Endodermal cell (in vitro differentiated cells): ENCODE results near the gene IL26. TPM values are rescaled to one million over a fixed set of nuclear protein-coding genes. Genes with fewer than 3 reads are reported as not detected.

Source experiments
- DNase-seq: peaks from one replicate; pipeline ENCODE4 v3.0.0-alpha.2; 2017
- H3K27ac ChIP-seq: 2 replicates; pipeline ENCODE4 v1.5.1; 2013; ENCODE audit warnings: mild to moderate bottlenecking, low read depth, low read length, moderate library complexity
- H3K27me3 ChIP-seq: 2 replicates; pipeline ENCODE4 v1.6.1; 2013; ENCODE audit warnings: mild to moderate bottlenecking, low read length, moderate library complexity; ENCODE audit not compliant: insufficient read depth, control insufficient read depth, poor library complexity, severe bottlenecking
- H3K36me3 ChIP-seq: 2 replicates; pipeline ENCODE4 v1.7.0; 2013; ENCODE audit warnings: mild to moderate bottlenecking, low read length, moderate library complexity; ENCODE audit not compliant: control insufficient read depth, insufficient read depth
- H3K4me1 ChIP-seq: one replicate; pipeline ENCODE4 v1.7.0; 2013; ENCODE audit warnings: low read length; ENCODE audit not compliant: control insufficient read depth, insufficient read depth
- H3K4me3 ChIP-seq: 2 replicates; pipeline ENCODE4 v1.5.1; 2013; ENCODE audit warnings: mild to moderate bottlenecking, low read length, moderate library complexity
- H3K9ac ChIP-seq: 2 replicates; pipeline ENCODE4 v1.6.1; 2013; ENCODE audit warnings: mild to moderate bottlenecking, low read length, moderate library complexity; ENCODE audit not compliant: poor library complexity, severe bottlenecking; ENCODE audit errors: extremely low read depth
- H3K9me3 ChIP-seq: 2 replicates; pipeline ENCODE4 v1.6.1; 2013; ENCODE audit warnings: mild to moderate bottlenecking, low read length, moderate library complexity; ENCODE audit not compliant: control insufficient read depth
- H3K27ac Mint-ChIP-seq: 2 replicates; pipeline ENCODE4 v1.8.0; 2020; ENCODE audit warnings: mixed read lengths
- H3K27me3 Mint-ChIP-seq: 2 replicates; pipeline ENCODE4 v1.8.0; 2021; ENCODE audit warnings: mild to moderate bottlenecking, mixed read lengths; ENCODE audit not compliant: insufficient read depth
- H3K36me3 Mint-ChIP-seq: 2 replicates; pipeline ENCODE4 v1.8.0; 2020; ENCODE audit warnings: low read depth, mixed read lengths
- H3K4me1 Mint-ChIP-seq: 2 replicates; pipeline ENCODE4 v1.8.0; 2020; ENCODE audit warnings: mixed read lengths
- H3K4me3 Mint-ChIP-seq: 2 replicates; pipeline ENCODE4 v1.8.0; 2020; ENCODE audit warnings: mild to moderate bottlenecking, moderate library complexity, mixed read lengths
- H3K9me3 Mint-ChIP-seq: 2 replicates; pipeline ENCODE4 v1.8.0; 2020; ENCODE audit warnings: mild to moderate bottlenecking, mixed read lengths
- CTCF ChIP-seq: fragments of 200-600 bp; sonication (generic); conservative IDR thresholded peaks from 2 replicates; pipeline ENCODE4 v1.5.0; 2021; ENCODE audit warnings: antibody characterized with exemption, mild to moderate bottlenecking
- WGBS, 2 experiments: methylation state at CpG; one replicate each; pipeline versions ENCODE4 v1.1.5 to v1.1.7; 2013; ENCODE audit warnings: missing lambda C conversion rate in 2 of 2, mixed read lengths in 1 of 2; ENCODE audit not compliant: insufficient coverage in 1 of 2, insufficient read length in 1 of 2; 5-methylcytosine and 5-hydroxymethylcytosine counted together
- total RNA-seq, 2 donors: library from RNA; stranded (reverse); fragmentation: NEBNext Ultra II Directional in 1 of 2; extraction: Animal tissue kit (Norgen Biotek cat#: 25700) in 1 of 2; gene quantifications; 2 replicates in 1 of 2; 3 replicates in 1 of 2; pipeline ENCODE4 v1.2.1, GENCODE V29; 2021

The IL26 gene
- total RNA-seq, 2 donors from 2014 or later = not detected

- Mint-ChIP-seq H3K4me3 (no peak overlapping the region), H3K27ac (no peak overlapping the region)
Observed at GRCh38 chr12:68245180-68246021, 19.8 kb upstream of the IL26 start.

DNA sequence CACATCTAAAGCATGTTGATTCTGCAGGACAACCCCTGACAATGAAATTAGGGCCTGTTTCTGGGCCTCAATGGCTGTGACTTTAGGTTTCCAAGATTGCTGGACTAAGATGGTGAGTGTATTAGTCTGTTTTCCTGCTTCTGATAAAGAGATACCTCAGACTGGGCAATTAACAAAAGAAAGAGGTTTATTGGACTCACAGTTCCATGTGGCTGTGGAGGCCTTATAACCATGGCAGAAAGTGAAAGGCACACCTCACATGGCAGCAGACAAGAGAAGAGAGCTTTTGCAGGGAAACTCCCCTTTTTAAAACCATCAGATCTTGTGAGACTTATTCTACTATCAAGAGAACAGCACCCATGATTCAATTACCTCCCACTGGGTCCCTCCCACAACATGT lies 17.2 kb upstream of the IL26 start:
- no peaks in the 10 kb centered on the region for H3K36me3 Mint-ChIP-seq

More at GRCh38 chr12:68245180-68246021, 19.8 kb upstream of the IL26 start:
- Histone ChIP-seq H3K9ac (no peak overlapping the region), H3K9me3 (peaks cover 14% of the 10 kb centered on the region), H3K36me3 (no peaks in the 10 kb centered on the region), H3K4me1 (peaks cover 3% of the 10 kb centered on the region), H3K4me3 (peak overlapping the region; percentile 44), H3K27ac (no peak overlapping the region), H3K27me3 (no peaks in the 10 kb centered on the region)
- H3K36me3 Mint-ChIP-seq = no peaks in the 10 kb centered on the region
- H3K27me3 Mint-ChIP-seq = no peaks in the 10 kb centered on the region
- TF ChIP-seq CTCF = no peak
- WGBS, 2 experiments = 67 to 73% methylated on average over 3 to 6 of the region's 6 CpGs
- peaks cover 19% of the 10 kb centered on the region for H3K4me1 Mint-ChIP-seq
- H3K9me3 Mint-ChIP-seq = peaks cover 16% of the 10 kb centered on the region
- DNase-seq = no peak

DNA sequence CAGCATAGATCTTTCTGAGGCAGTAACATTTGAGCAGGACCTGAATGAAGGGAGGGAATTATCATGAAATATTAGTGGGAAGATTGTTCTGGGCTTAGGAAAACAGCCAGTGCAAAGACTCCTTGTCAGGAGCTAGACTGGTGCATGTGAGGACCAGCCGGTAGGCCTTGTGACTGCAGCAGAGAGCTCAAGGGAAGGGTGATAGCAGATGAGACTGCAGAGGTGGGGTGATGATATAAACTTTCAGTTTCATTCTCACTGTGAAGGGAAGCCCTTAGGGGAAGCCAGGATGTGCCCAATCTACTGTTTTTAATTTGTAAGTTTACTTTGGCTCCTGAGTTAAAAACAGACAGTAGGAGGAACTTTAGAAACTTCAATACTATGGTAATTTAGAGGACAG lies 15.4 kb upstream of the IL26 start:
- no peak overlapping the region for H3K27ac Mint-ChIP-seq
- no peaks in the 10 kb centered on the region for H3K9me3 Mint-ChIP-seq
- no peak for DNase-seq
- peaks cover 19% of the 10 kb centered on the region for H3K4me1 Mint-ChIP-seq
- no peaks in the 10 kb centered on the region for H3K27me3 ChIP-seq
- no peak overlapping the region for H3K9ac ChIP-seq
- no peak for TF ChIP-seq CTCF
- H3K27ac ChIP-seq = no peak overlapping the region
- no peaks in the 10 kb centered on the region for H3K9me3 ChIP-seq
- no peak overlapping the region for H3K4me3 Mint-ChIP-seq
- no peaks in the 10 kb centered on the region for H3K36me3 Mint-ChIP-seq
- H3K4me3 ChIP-seq = no peak overlapping the region
- H3K4me1 ChIP-seq = peaks cover 2% of the 10 kb centered on the region
- WGBS, 2 experiments = 95% methylated on average over 1 of the region's 1 CpG; no CpG with 5 or more reads in 1 of the 2 experiments
- H3K36me3 ChIP-seq = no peaks in the 10 kb centered on the region
- no peaks in the 10 kb centered on the region for H3K27me3 Mint-ChIP-seq

More for the DNA sequence above, 17.2 kb upstream of the IL26 start:
- Mint-ChIP-seq H3K9me3 (peaks cover 16% of the 10 kb centered on the region), H3K27me3 (no peaks in the 10 kb centered on the region), H3K4me1 (peaks cover 19% of the 10 kb centered on the region), H3K27ac (no peak overlapping the region), H3K4me3 (no peak overlapping the region)
- DNase-seq = no peak
- Histone ChIP-seq H3K27ac (no peak overlapping the region), H3K4me3 (no peak overlapping the region), H3K4me1 (peaks cover 3% of the 10 kb centered on the region), H3K9ac (no peak overlapping the region), H3K9me3 (peaks cover 12% of the 10 kb centered on the region), H3K27me3 (no peaks in the 10 kb centered on the region), H3K36me3 (no peaks in the 10 kb centered on the region)
- no peak for TF ChIP-seq CTCF
